ENCODE measurements around the gene WSCD2.

Gene WSCD2

GRCh38 chr12:108201808-108202207 lies 72.7 kb downstream of the WSCD2 start:
- DNase-seq (ENCODE audit: low read depth in 1 of 2, low spot score in 1 of 2): no peak
- no peak for TF ChIP-seq REST (IDR thresholded peaks at IDR 0.05; ENCODE audit: insufficient replicate concordance, low read depth)
- TF ChIP-seq POLR2AphosphoS5 (IDR thresholded peaks at IDR 0.05; ENCODE audit: low read depth): no peak
- TF ChIP-seq CTCF (IDR thresholded peaks at IDR 0.05; ENCODE audit: insufficient read depth, low read length): no peak
- no peak for TF ChIP-seq GABPA (IDR thresholded peaks at IDR 0.05; ENCODE audit: low read depth)
- no peak for TF ChIP-seq SPI1 (IDR thresholded peaks at IDR 0.05; ENCODE audit: borderline replicate concordance, low read depth)
- H3K27me3 ChIP-seq (ENCODE audit: insufficient read depth, poor library complexity, severe bottlenecking): no peaks in the 10 kb centered on the region
- no peak overlapping the region for H3K27ac ChIP-seq (replicated peaks)
- no peak overlapping the region for H3K4me3 ChIP-seq (replicated peaks; ENCODE audit: insufficient read depth, low read length)

GRCh38 chr12:108204117-108204987 lies 75.3 kb downstream of the WSCD2 start:
- DNase-seq (ENCODE audit: low read depth in 1 of 2, low spot score in 1 of 2): no peak
- H3K27ac ChIP-seq (replicated peaks): no peak overlapping the region

More at GRCh38 chr12:108204117-108204987, 75.3 kb downstream of the WSCD2 start:
- TF ChIP-seq POLR2AphosphoS5 (IDR thresholded peaks at IDR 0.05; ENCODE audit: low read depth): no peak
- no peak for TF ChIP-seq SPI1 (IDR thresholded peaks at IDR 0.05; ENCODE audit: borderline replicate concordance, low read depth)
- no peak for TF ChIP-seq REST (IDR thresholded peaks at IDR 0.05; ENCODE audit: insufficient replicate concordance, low read depth)
- TF ChIP-seq CTCF (IDR thresholded peaks at IDR 0.05; ENCODE audit: insufficient read depth, low read length): no peak
- no peak for TF ChIP-seq GABPA (IDR thresholded peaks at IDR 0.05; ENCODE audit: low read depth)
- no peak overlapping the region for H3K4me3 ChIP-seq (replicated peaks; ENCODE audit: insufficient read depth, low read length)
- no peaks in the 10 kb centered on the region for H3K27me3 ChIP-seq (ENCODE audit: insufficient read depth, poor library complexity, severe bottlenecking)

All from HL-60 (cell line).